RWPE2 (cell line): ENCODE measurements around the gene UBIAD1.

ENCODE experiments used
- ATAC-seq: fragments of 200-7000 bp; cut with Tn5 transposase; 3 replicates; pipeline ENCODE4 v1.9.1; 2021; ENCODE audit warnings: low read depth
- DNase-seq: peaks from one replicate; pipeline ENCODE4 v3.0.0-alpha.2; 2020; ENCODE audit warnings: low spot score
- H3K27ac ChIP-seq: fragments of 450-650 bp; 2 replicates; pipeline ENCODE4 v1.5.1; 2017; ENCODE audit warnings: mild to moderate bottlenecking; ENCODE audit not compliant: poor library complexity, severe bottlenecking
- H3K27me3 ChIP-seq: fragments of 250-450 bp; sonication (Bioruptor Pico); 2 replicates; pipeline ENCODE4 v1.5.1; 2021; ENCODE audit warnings: mild to moderate bottlenecking, moderate library complexity; ENCODE audit not compliant: insufficient read depth, poor library complexity, severe bottlenecking
- H3K36me3 ChIP-seq: fragments of 250-450 bp; sonication (Bioruptor Pico); 2 replicates; pipeline ENCODE4 v1.5.1; 2020; ENCODE audit warnings: low read depth, mild to moderate bottlenecking, moderate library complexity
- H3K4me1 ChIP-seq: fragments of 250-450 bp; sonication (Bioruptor Pico); 2 replicates; pipeline ENCODE4 v1.5.1; 2021; ENCODE audit warnings: mild to moderate bottlenecking, moderate library complexity; ENCODE audit not compliant: insufficient read depth, poor library complexity, severe bottlenecking
- H3K4me3 ChIP-seq: fragments of 250-450 bp; sonication (Bioruptor Pico); 2 replicates; pipeline ENCODE4 v1.5.1; 2021; ENCODE audit warnings: mild to moderate bottlenecking, moderate library complexity; ENCODE audit not compliant: severe bottlenecking
- H3K9me3 ChIP-seq: fragments of 250-450 bp; sonication (Bioruptor Pico); 2 replicates; pipeline ENCODE4 v1.5.1; 2021; ENCODE audit warnings: mild to moderate bottlenecking, moderate library complexity; ENCODE audit not compliant: severe bottlenecking
- TF ChIP-seq, protein P1 (sequence below): fragments of 450-650 bp; IDR thresholded peaks from one replicate; pipeline ENCODE4 v1.5.1; 2017; ENCODE audit warnings: mild to moderate bottlenecking, moderate library complexity; ENCODE audit not compliant: poor library complexity, severe bottlenecking

UBIAD1 gene

GRCh38 chr1:11320153-11320936 lies 47.3 kb downstream of the UBIAD1 start:
- DNase-seq (no peak), ATAC-seq (no peak)
- H3K4me3 ChIP-seq: no peak overlapping the region
- no peaks in the 10 kb centered on the region for H3K4me1 ChIP-seq
- no peaks in the 10 kb centered on the region for H3K9me3 ChIP-seq
- no peaks in the 10 kb centered on the region for H3K27me3 ChIP-seq
- TF ChIP-seq, protein P1, sequence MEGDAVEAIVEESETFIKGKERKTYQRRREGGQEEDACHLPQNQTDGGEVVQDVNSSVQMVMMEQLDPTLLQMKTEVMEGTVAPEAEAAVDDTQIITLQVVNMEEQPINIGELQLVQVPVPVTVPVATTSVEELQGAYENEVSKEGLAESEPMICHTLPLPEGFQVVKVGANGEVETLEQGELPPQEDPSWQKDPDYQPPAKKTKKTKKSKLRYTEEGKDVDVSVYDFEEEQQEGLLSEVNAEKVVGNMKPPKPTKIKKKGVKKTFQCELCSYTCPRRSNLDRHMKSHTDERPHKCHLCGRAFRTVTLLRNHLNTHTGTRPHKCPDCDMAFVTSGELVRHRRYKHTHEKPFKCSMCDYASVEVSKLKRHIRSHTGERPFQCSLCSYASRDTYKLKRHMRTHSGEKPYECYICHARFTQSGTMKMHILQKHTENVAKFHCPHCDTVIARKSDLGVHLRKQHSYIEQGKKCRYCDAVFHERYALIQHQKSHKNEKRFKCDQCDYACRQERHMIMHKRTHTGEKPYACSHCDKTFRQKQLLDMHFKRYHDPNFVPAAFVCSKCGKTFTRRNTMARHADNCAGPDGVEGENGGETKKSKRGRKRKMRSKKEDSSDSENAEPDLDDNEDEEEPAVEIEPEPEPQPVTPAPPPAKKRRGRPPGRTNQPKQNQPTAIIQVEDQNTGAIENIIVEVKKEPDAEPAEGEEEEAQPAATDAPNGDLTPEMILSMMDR: peak; percentile 38
- no peaks in the 10 kb centered on the region for H3K36me3 ChIP-seq
- no peak overlapping the region for H3K27ac ChIP-seq

DNA sequence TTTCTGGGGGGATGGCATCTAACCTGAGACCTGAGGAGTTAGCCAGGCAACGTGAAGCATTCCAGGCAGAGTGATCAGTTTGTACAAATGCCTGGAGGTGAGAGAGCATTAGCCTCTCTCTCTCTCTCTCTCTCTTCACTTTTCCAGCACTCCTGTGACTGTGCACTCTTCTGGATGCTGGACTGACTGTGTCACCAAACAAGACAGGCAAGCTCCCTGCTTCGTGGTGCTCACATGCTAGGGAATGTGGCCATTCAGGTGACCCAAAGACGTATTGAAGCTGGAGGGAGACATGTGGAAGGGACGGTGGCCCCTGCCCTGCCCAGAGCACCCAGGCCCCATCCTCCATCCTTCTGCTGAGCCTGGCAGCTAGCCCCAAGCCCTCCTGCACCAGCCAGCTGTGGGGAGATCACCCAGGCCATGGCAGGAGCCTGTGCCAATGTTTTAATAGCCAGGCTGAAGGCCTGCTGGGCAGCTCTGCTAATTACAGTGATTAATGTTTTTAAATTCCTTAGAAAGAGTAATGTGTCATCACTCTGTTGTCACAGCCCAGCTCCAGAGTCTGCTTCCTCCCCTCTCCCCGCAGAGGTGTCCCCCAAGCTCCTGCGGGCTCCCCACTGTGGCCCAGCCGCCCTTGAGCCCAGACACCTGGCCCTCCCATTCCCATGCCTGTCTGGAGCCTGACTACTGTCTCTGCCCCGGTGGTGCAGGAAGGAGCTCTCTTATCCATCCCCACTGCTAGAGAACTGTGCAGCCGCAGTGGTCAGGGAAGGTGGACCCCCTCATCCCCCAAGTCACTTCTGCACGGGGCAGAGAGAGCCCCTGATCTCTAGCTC lies 48.9 kb downstream of the UBIAD1 start:
- H3K4me1 ChIP-seq: no peaks in the 10 kb centered on the region
- TF ChIP-seq, protein P1: no peak
- no peak overlapping the region for H3K4me3 ChIP-seq
- no peaks in the 10 kb centered on the region for H3K27me3 ChIP-seq
- H3K36me3 ChIP-seq: no peaks in the 10 kb centered on the region
- H3K27ac ChIP-seq: no peak overlapping the region
- ATAC-seq (0 out of 3 replicates have a peak, but pooled peaks have one; percentile 17), DNase-seq (no peak)
- H3K9me3 ChIP-seq: no peaks in the 10 kb centered on the region

- H3K4me1 ChIP-seq: no peaks in the 10 kb centered on the region
- H3K27me3 ChIP-seq: no peaks in the 10 kb centered on the region
- TF ChIP-seq, protein P1: no peak
- no peak overlapping the region for H3K27ac ChIP-seq
- H3K4me3 ChIP-seq: no peak overlapping the region
- DNase-seq: no peak
- H3K36me3 ChIP-seq: no peaks in the 10 kb centered on the region
- no peak for ATAC-seq
- H3K9me3 ChIP-seq: no peaks in the 10 kb centered on the region
These were observed 51.7 kb downstream of the UBIAD1 start for GRCh38 chr1:11324567-11325165.

- no peak for DNase-seq
- Histone ChIP-seq H3K4me1 (no peaks in the 10 kb centered on the region), H3K27me3 (no peaks in the 10 kb centered on the region), H3K27ac (no peak overlapping the region), H3K9me3 (no peaks in the 10 kb centered on the region), H3K36me3 (no peaks in the 10 kb centered on the region), H3K4me3 (no peak overlapping the region)
- ATAC-seq: no peak
- TF ChIP-seq, protein P1: no peak
These were observed 53.1 kb downstream of the UBIAD1 start for GRCh38 chr1:11326070-11326469.
